ENCODE data around the gene RAB6B. TPM values are rescaled to one million over a fixed set of nuclear protein-coding genes. Genes with fewer than 3 reads are reported as not detected.

Gene RAB6B
- total RNA-seq, 1 experiment from 2014 or later, result 14.1 TPM

GRCh38 chr3:133775309-133775708, 120.4 kb downstream of the RAB6B start:
- ChIA-PET CTCF (no interaction called here), POLR2A (no interaction called here), RAD21 (ENCODE audit: low non-redundant PET in 1 of 2, low total read pairs in 2 of 2, uncharacterized antibody in 2 of 2, unreplicated experiment in 2 of 2) (no interaction called here)
- H3K27ac ChIP-seq (ENCODE audit: low read depth, low read length), result no peak overlapping the region
- no peaks in the 10 kb centered on the region for H3K36me3 ChIP-seq (ENCODE audit: control insufficient read depth in 1 of 2, insufficient read depth in 2 of 2, low read length in 2 of 2)
- intact Hi-C loops (cut with micrococcal nuclease), result no loop called here
- H3K4me3 ChIP-seq (replicated peaks in 1 of 2; ENCODE audit: low read depth in 1 of 2, low read length in 2 of 2), result no peak overlapping the region
- H3K9me3 ChIP-seq (ENCODE audit: control insufficient read depth in 1 of 2, insufficient read depth in 1 of 2, low read depth in 1 of 2, low read length in 2 of 2), result no peaks in the 10 kb centered on the region
- no peak for TF ChIP-seq POLR2AphosphoS5 (IDR thresholded peaks at IDR 0.05; ENCODE audit: low read depth, low read length)
- no peak for TF ChIP-seq REST (IDR thresholded peaks at IDR 0.05; ENCODE audit: low read depth)
- TF ChIP-seq SP1 (IDR thresholded peaks at IDR 0.05; ENCODE audit: low read depth), result no peak
- no peak for TF ChIP-seq JUND (IDR thresholded peaks at IDR 0.05)
- no peak for TF ChIP-seq ZFX (IDR thresholded peaks at IDR 0.05)
- no peak for TF ChIP-seq CBX3 (IDR thresholded peaks at IDR 0.05; ENCODE audit: low read depth)
- TF ChIP-seq EZH2phosphoT487 (IDR thresholded peaks at IDR 0.05; ENCODE audit: borderline replicate concordance), result no peak
- no peak for TF ChIP-seq SIN3A (IDR thresholded peaks at IDR 0.05; ENCODE audit: low read depth)
- no peak for TF ChIP-seq ATF3 (IDR thresholded peaks at IDR 0.05)
- TF ChIP-seq ELF1 (IDR thresholded peaks at IDR 0.05; ENCODE audit: borderline replicate concordance, low read depth), result no peak
- TF ChIP-seq FOSL1 (IDR thresholded peaks at IDR 0.05; ENCODE audit: low read depth), result no peak
- TF ChIP-seq ZBTB33 (IDR thresholded peaks at IDR 0.05; ENCODE audit: extremely low read depth, insufficient replicate concordance, low read length), result no peak
- no peak for TF ChIP-seq CEBPB (IDR thresholded peaks at IDR 0.05; ENCODE audit: low read depth)
- no peak for TF ChIP-seq TCF7L2 (IDR thresholded peaks at IDR 0.05; ENCODE audit: borderline replicate concordance, extremely low read depth, insufficient read depth, insufficient read length)
- no peak for TF ChIP-seq RAD21 (IDR thresholded peaks at IDR 0.05; ENCODE audit: low read depth)
- TF ChIP-seq MAX (IDR thresholded peaks at IDR 0.05), result no peak
- TF ChIP-seq EZH2 (IDR thresholded peaks at IDR 0.05), result no peak
- no peak for TF ChIP-seq POLR2A (IDR thresholded peaks at IDR 0.05; ENCODE audit: borderline replicate concordance, extremely low read depth, insufficient read depth, insufficient read length)
- no peak for TF ChIP-seq YY1 (IDR thresholded peaks at IDR 0.05; ENCODE audit: extremely low read depth, insufficient replicate concordance, low read depth, low read length)
- TF ChIP-seq SRF (IDR thresholded peaks at IDR 0.05; ENCODE audit: low read depth), result no peak
- no peaks in the 10 kb centered on the region for H3K9me2 ChIP-seq (ENCODE audit: insufficient read depth)
- H3K4me1 ChIP-seq (ENCODE audit: control insufficient read depth in 1 of 2, insufficient read depth in 2 of 2, low read length in 2 of 2), result no peaks in the 10 kb centered on the region
- ATAC-seq (no peak), DNase-seq (ENCODE audit: low read depth, low spot score) (no peak)
- no peak overlapping the region for H2AFZ ChIP-seq (ENCODE audit: low read depth, low read length, poor library complexity, severe bottlenecking)
- no peak overlapping the region for H3K4me2 ChIP-seq (ENCODE audit: low read length)
- no peak overlapping the region for H3K9ac ChIP-seq (ENCODE audit: low read length)
- H4K20me1 ChIP-seq (ENCODE audit: insufficient read depth), result no peaks in the 10 kb centered on the region
- H3K79me2 ChIP-seq (ENCODE audit: insufficient read depth, low read length), result no peaks in the 10 kb centered on the region
- BruUV-seq (replicated peaks), result no TSS peak
- H3K27me3 ChIP-seq (ENCODE audit: insufficient read depth, low read length), result no peaks in the 10 kb centered on the region

Measured in HCT116 (cell line).